Measurements from ENCODE around the gene PLXND1. TPM values are rescaled to one million over a fixed set of nuclear protein-coding genes. Genes with fewer than 3 reads are reported as not detected.
"Not testable (repeated sequence)": the region's sequence is repeated elsewhere in the genome, so short reads cannot be mapped to it uniquely, and the experiment has no call there.

The PLXND1 gene
- total RNA-seq, 2 donors from 2014 or later: 16.5 to 38.8 TPM

- DNase-seq (no peak), ATAC-seq (no peak)
- intact Hi-C loops (cut with DNase I, micrococcal nuclease): no loop called here
Observed at GRCh38 chr3:129549006-129549800, 57.3 kb downstream of the PLXND1 start.

GRCh38 chr3:129548104-129548965, 58.1 kb downstream of the PLXND1 start:
- no peak for ATAC-seq

GRCh38 chr3:129547241-129547640, 59.2 kb downstream of the PLXND1 start:
- no peak for DNase-seq
- intact Hi-C loops (cut with DNase I, micrococcal nuclease): no loop called here
- no peak for ATAC-seq

More at GRCh38 chr3:129548104-129548965, 58.1 kb downstream of the PLXND1 start:
- intact Hi-C loops (cut with DNase I, micrococcal nuclease): no loop called here
- no peak for DNase-seq

GRCh38 chr3:129545951-129546350, 60.5 kb downstream of the PLXND1 start:
- DNase-seq; intact Hi-C loops (cut with DNase I, micrococcal nuclease); ATAC-seq: not testable (repeated sequence)

GRCh38 chr3:129543999-129544398, 62.5 kb downstream of the PLXND1 start:
- no peak for ATAC-seq
- intact Hi-C loops (cut with DNase I, micrococcal nuclease): no loop called here
- no peak for DNase-seq

- ATAC-seq (no peak), DNase-seq (no peak)
- intact Hi-C loops (cut with DNase I, micrococcal nuclease): no loop called here
Observed at GRCh38 chr3:129543156-129543790, 63.2 kb downstream of the PLXND1 start, which contains the start of gene H1-8. TSS of gene H1-8 (plus strand) at chr3:129543175. CDS start at chr3:129543219, 44 bp downstream.

- intact Hi-C loops (cut with DNase I, micrococcal nuclease): no loop called here
- DNase-seq (no peak), ATAC-seq (no peak)
Observed at GRCh38 chr3:129542747-129543146, 63.7 kb downstream of the PLXND1 start.

DNA sequence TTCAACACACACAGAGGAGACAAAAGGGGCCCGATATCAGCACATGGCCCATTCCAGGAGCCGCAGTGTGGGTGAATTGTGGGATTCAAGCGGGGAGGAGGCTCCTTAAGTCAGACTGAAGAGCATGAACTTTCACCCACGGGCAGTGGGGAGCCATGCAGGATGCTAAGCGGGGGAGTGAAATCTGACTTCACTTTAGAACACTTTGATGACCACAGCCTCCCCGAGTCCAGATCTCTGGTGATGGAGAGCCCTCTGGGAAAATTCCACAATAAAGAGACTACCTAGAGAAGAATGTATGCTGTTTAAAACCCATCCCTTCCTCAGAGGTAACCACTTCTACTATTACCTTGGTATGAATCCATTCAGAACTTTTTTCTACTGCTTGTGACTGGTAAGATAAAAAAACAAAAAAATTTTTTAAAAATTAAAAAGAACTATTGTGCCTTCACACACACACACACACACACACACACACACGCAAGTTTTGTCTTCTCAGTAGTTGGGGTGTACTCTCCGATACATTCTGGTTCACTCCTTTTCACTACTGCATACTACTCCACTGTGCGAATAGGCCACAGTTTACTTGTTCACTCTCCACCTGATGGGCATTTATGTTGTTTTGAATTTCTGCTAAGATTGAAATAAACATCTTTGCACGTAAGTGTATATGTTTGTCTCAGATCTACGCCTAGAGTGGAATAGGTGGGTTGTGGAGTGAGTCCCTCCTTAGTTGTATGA, 65.5 kb downstream of the PLXND1 start:
- no peak for ATAC-seq

DNA sequence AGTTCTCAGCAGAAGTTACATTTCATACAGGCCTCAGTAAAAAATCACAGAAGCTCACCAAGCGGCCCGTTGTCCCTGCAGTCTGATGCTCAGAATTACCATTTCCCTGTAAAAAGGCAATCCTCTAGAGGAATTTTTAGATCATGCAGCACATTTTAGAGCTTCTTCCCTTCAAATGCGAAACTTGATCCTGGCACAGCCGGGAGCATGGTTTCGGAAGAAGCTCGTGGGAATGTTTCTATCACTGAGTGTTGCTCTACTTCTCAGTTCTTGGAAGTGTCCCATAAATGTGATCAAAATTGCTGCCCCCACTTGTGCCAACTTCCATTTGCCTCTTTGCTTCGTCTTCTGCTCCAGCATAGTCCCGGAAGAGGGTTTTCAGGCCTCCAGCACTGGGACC, 67.3 kb downstream of the PLXND1 start:
- intact Hi-C loops (cut with DNase I, micrococcal nuclease): no loop called here
- ATAC-seq: no peak
- no peak for DNase-seq

More for the DNA sequence above, 65.5 kb downstream of the PLXND1 start:
- intact Hi-C loops (cut with DNase I, micrococcal nuclease): no loop called here
- DNase-seq: no peak

GRCh38 chr3:129536804-129537203, 69.7 kb downstream of the PLXND1 start:
- DNase-seq (no peak), ATAC-seq (no peak)
- intact Hi-C loops (cut with DNase I, micrococcal nuclease): no loop called here

GRCh38 chr3:129536374-129536667, 70.2 kb downstream of the PLXND1 start:
- intact Hi-C loops (cut with DNase I, micrococcal nuclease): no loop called here
- DNase-seq (no peak), ATAC-seq (no peak)

GRCh38 chr3:129535075-129535474, 71.4 kb downstream of the PLXND1 start:
- DNase-seq: no peak
- no peak for ATAC-seq

GRCh38 chr3:129534428-129535027, 71.9 kb downstream of the PLXND1 start:
- ATAC-seq (no peak), DNase-seq (no peak)
- intact Hi-C loops (cut with DNase I, micrococcal nuclease): no loop called here

More at GRCh38 chr3:129535075-129535474, 71.4 kb downstream of the PLXND1 start:
- intact Hi-C loops (cut with DNase I, micrococcal nuclease): no loop called here

GRCh38 chr3:129533406-129533805, 73.1 kb downstream of the PLXND1 start:
- DNase-seq (no peak), ATAC-seq (no peak)
- intact Hi-C loops (cut with DNase I, micrococcal nuclease): no loop called here

DNA sequence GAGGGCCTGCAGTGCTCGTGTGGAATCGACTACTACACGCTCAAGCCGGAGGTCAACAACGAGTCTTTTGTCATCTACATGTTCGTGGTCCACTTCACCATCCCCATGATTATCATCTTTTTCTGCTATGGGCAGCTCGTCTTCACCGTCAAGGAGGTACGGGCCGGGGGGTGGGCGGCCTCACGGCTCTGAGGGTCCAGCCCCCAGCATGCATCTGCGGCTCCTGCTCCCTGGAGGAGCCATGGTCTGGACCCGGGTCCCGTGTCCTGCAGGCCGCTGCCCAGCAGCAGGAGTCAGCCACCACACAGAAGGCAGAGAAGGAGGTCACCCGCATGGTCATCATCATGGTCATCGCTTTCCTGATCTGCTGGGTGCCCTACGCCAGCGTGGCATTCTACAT, 74.2 kb downstream of the PLXND1 start:
- intact Hi-C loops (cut with DNase I, micrococcal nuclease): no loop called here
- DNase-seq (no peak), ATAC-seq (no peak)

DNA sequence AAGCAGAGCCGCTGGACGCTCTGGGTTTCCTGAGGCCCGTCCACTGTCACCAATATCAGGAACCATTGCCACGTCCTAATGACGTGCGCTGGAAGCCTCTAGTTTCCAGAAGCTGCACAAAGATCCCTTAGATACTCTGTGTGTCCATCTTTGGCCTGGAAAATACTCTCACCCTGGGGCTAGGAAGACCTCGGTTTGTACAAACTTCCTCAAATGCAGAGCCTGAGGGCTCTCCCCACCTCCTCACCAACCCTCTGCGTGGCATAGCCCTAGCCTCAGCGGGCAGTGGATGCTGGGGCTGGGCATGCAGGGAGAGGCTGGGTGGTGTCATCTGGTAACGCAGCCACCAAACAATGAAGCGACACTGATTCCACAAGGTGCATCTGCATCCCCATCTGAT, 74.8 kb downstream of the PLXND1 start:
- DNase-seq (no peak), ATAC-seq (no peak)
- intact Hi-C loops (cut with DNase I, micrococcal nuclease): no loop called here

- no peak for DNase-seq
- intact Hi-C loops (cut with DNase I, micrococcal nuclease): no loop called here
- no peak for ATAC-seq
Observed at GRCh38 chr3:129530821-129531220, 75.7 kb downstream of the PLXND1 start.

- ATAC-seq: no peak
- intact Hi-C loops (cut with DNase I, micrococcal nuclease): no loop called here
- no peak for DNase-seq
Observed at GRCh38 chr3:129530251-129530791, 76.2 kb downstream of the PLXND1 start.
